ENCODE measurements around the gene ZNF654. TPM values are rescaled to one million over a fixed set of nuclear protein-coding genes. Genes with fewer than 3 reads are reported as not detected.

ZNF654 gene
- total RNA-seq, result 15.0 and 18.0 TPM in 2 replicates

DNA sequence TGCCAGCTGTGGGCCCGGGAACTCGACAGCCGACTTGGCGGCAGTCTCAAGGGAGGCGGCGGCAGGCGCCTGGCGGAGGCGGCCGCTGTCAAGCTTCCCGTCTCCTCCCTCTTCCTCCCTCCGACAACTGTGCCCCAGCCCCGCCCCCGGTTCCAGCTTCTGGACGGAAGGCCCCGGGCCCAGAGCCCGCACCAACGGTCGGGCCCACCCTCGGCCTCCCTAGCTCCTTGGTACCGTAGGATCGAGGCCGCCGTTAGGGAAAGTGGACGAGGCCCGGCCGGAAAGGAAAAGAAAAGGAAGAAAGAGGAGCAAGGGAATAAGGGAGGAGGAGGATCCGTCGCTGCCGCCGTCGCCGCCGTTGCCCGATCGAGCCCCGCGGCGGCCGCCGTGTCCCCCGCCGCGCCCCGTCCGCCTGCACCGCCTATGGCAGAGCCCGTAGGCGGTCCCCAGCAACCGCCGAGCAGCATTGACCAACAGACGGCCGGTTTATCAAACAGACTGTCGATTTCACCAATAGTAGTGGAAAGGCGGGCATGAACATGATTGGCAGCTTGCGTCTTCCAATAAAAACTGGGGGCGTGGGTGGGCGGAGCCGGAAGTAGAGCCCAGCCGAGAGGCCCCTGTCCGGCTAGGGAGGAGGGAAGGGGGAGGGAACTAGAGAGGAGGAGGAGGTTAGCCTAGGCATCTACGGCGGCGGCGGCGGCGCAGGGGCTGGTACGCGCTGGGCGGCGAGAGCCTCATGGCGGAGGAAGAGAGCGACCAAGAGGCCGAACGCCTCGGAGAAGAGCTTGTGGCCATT lies at the start of gene ZNF654, which contains the start of gene CGGBP1:
TSS of gene ZNF654 (plus strand) at position 675 of the 799 bp plus-strand sequence. CDS start at position 740, 65 bp downstream.
TSS of gene CGGBP1 (minus strand) at position 425 of the 799 bp plus-strand sequence. CDS start 3,029 bp downstream, outside the sequence.

DNA sequence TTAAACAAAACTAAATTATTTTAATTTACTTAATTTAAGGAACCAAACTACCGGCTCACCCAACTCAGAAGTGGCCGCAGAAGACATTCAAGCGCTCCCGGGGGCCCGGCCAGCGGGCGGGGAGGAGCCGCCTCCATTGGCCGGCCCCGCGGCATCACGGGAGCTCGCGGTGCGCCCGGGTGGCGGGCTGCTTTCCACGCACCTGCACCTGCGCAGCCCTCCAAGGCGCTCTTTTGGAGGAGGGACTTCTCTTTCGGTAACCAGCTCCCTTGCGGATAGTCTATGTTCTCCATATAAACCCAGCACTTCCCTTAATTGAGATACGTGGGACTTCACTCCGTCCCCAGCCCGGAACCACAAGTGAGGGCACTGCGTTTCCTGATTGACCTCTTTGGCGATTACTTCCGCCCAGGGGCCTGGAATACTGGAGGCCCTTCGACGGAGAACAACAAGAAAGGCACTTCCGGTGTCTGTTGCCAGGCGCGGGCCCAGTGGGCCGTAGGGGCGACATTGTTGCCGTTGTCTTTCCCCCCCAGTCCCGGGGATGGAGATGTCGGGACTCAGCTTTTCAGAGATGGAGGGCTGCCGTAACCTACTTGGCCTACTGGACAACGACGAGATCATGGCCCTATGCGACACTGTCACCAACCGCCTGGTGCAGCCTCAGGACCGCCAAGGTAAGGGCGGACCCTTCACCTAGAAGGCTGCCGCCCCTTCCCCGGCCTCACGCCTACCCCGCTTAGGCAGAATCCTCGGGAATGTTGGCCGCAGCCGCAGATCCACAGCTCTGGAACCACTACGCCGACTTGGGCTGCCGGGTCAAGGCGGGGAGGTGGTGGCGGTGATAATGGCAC lies 90.7 kb downstream of the ZNF654 start, which contains the start of gene C3orf38:
TSS of gene C3orf38 (plus strand) at position 451 of the 854 bp plus-strand sequence. CDS start at position 545, 94 bp downstream.

Other genes starting within 250 kb of the ZNF654 start
- 55.9 and 68.6 TPM in 2 replicates for gene CGGBP1, start 250 bp upstream of the ZNF654 start, total RNA-seq
- gene C3orf38, start 90.7 kb downstream of the ZNF654 start, total RNA-seq, result 20.3 and 22.5 TPM in 2 replicates